ENCODE results near the gene PPP6R2.

- TF ChIP-seq, protein P1, sequence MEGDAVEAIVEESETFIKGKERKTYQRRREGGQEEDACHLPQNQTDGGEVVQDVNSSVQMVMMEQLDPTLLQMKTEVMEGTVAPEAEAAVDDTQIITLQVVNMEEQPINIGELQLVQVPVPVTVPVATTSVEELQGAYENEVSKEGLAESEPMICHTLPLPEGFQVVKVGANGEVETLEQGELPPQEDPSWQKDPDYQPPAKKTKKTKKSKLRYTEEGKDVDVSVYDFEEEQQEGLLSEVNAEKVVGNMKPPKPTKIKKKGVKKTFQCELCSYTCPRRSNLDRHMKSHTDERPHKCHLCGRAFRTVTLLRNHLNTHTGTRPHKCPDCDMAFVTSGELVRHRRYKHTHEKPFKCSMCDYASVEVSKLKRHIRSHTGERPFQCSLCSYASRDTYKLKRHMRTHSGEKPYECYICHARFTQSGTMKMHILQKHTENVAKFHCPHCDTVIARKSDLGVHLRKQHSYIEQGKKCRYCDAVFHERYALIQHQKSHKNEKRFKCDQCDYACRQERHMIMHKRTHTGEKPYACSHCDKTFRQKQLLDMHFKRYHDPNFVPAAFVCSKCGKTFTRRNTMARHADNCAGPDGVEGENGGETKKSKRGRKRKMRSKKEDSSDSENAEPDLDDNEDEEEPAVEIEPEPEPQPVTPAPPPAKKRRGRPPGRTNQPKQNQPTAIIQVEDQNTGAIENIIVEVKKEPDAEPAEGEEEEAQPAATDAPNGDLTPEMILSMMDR (conservative IDR thresholded peaks at IDR 0.05 in 1 of 2, IDR thresholded peaks at IDR 0.05 in 1 of 2; ENCODE audit: low read depth in 1 of 2, low read length in 2 of 2): no peak
- TF ChIP-seq EZH2 (IDR thresholded peaks at IDR 0.05; ENCODE audit: low read length, missing control alignments): no peak
Observed at GRCh38 chr22:50440544-50441249, 97.6 kb downstream of the PPP6R2 start.
